Thoracic aorta (tissue), 2 donors: ENCODE data around the gene NOTUM. TPM values are rescaled to one million over a fixed set of nuclear protein-coding genes. Genes with fewer than 3 reads are reported as not detected.

Source experiments
- ATAC-seq: fragments of 150-250 bp; one replicate; pipeline ENCODE4 v1.8.0; 2017; ENCODE audit warnings: low read depth; ENCODE audit not compliant: insufficient number of reproducible peaks, low FRiP score
- DNase-seq: peaks from one replicate; pipeline ENCODE4 v3.0.0-alpha.2; 2020; ENCODE audit warnings: low spot score
- H3K27ac ChIP-seq, 2 donors: fragments of 200-600 bp; sonication (generic); 1 replicate in 1 of 2; 2 replicates in 1 of 2; pipeline ENCODE4 v1.5.1; 2016; ENCODE audit warnings: mild to moderate bottlenecking in 2 of 2, moderate library complexity in 2 of 2
- H3K27me3 ChIP-seq: fragments of 200-600 bp; sonication (generic); replicated peaks from 2 replicates; pipeline ENCODE4 v1.6.0; 2016; ENCODE audit warnings: mild to moderate bottlenecking; ENCODE audit not compliant: insufficient read depth
- H3K36me3 ChIP-seq: fragments of 200-600 bp; sonication (generic); one replicate; pipeline ENCODE4 v1.5.1; 2016
- H3K4me1 ChIP-seq, 2 donors: fragments of 200-600 bp; sonication (generic); 1 replicate in 1 of 2; 2 replicates in 1 of 2; pipeline versions ENCODE4 v1.5.1 to v1.6.0; 2016; ENCODE audit warnings: low read depth in 2 of 2, mild to moderate bottlenecking in 1 of 2; ENCODE audit not compliant: control insufficient read depth in 1 of 2
- H3K4me3 ChIP-seq: fragments of 200-600 bp; sonication (generic); 2 replicates; pipeline ENCODE4 v1.5.1; 2016; ENCODE audit warnings: mild to moderate bottlenecking
- H3K9me3 ChIP-seq: fragments of 200-600 bp; sonication (generic); 2 replicates; pipeline ENCODE4 v1.5.1; 2016
- total RNA-seq, 2 donors: library from RNA; depleted of rRNA; stranded (reverse); fragments of >200 nt; gene quantifications; one replicate each; pipeline versions ENCODE4 v1.1.0 to v1.2.3, GENCODE V29; 2016
- TF ChIP-seq, protein P1 (sequence below): fragments of 200-600 bp; sonication (generic); IDR thresholded peaks from one replicate; pipeline ENCODE4 v1.5.1; 2019; ENCODE audit warnings: antibody characterized with exemption

Gene NOTUM
- total RNA-seq, 2 donors from 2014 or later = not detected

DNA sequence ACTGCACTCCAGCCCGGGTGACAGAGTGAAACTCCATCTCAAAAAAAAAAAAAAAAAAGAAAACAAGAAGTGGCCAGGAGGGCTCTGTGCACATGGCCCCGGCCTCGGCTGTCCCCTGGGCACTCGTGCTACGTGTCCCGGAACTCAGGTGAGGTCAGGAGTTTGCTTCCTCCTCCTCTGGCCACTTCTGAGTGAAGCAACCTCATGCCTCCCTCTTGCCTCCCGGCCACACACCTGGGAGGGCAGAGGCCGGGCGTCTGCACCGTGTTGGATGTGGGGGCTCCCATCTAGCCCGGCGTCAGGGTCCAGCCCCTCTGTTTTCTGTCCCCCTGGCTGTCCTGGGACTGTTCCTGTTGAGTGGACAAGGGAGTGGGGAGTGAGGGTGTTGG lies 38.6 kb upstream of the NOTUM start:
- H3K4me3 ChIP-seq = no peak overlapping the region
- peaks cover 9% of the 10 kb centered on the region for H3K36me3 ChIP-seq
- H3K4me1 ChIP-seq = peaks cover 18 to 21% of the 10 kb centered on the region in 2 donors
- no peaks in the 10 kb centered on the region for H3K9me3 ChIP-seq
- TF ChIP-seq, protein P1, sequence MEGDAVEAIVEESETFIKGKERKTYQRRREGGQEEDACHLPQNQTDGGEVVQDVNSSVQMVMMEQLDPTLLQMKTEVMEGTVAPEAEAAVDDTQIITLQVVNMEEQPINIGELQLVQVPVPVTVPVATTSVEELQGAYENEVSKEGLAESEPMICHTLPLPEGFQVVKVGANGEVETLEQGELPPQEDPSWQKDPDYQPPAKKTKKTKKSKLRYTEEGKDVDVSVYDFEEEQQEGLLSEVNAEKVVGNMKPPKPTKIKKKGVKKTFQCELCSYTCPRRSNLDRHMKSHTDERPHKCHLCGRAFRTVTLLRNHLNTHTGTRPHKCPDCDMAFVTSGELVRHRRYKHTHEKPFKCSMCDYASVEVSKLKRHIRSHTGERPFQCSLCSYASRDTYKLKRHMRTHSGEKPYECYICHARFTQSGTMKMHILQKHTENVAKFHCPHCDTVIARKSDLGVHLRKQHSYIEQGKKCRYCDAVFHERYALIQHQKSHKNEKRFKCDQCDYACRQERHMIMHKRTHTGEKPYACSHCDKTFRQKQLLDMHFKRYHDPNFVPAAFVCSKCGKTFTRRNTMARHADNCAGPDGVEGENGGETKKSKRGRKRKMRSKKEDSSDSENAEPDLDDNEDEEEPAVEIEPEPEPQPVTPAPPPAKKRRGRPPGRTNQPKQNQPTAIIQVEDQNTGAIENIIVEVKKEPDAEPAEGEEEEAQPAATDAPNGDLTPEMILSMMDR = no peak
- no peak overlapping the region for H3K27ac ChIP-seq
- ATAC-seq (no peak), DNase-seq (no peak)
- H3K27me3 ChIP-seq = no peaks in the 10 kb centered on the region

DNA sequence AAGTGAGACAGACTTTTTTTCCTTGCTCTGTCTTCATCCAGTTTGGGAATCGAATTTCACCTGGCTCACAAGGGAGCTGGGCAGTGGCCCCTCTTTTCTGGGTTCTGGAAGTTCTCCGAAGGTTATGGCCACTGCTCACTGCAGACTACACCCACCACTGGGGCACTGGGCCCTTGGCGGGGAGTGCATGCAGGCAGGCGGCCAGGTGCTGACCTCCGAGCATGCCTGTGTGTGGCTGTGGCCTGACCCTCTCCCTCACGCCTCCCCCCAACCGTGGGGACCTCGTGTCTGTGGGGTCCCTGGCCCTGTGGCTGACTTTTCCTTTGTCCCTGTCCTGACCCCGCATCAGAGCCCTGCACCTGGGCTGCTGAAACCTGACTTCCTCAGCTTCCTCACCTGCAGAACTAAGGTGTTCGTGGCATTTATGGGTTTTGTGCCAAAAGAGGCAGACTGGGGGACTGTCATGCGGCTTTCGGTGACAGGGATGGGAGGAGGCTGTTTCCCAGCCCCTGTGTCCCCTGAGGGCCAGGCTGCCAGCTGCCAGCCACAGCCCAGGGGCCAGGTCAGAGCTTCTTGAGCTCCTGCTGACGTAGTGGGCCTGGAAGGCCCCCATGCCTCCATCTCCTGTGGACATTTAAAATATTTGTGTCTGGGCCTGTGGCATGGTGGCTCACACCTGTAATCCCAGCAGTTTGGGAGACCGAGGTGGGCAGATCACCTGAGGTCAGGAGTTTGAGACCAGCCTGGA lies 37.9 kb upstream of the NOTUM start:
- H3K4me1 ChIP-seq = peaks cover 11 to 14% of the 10 kb centered on the region in 2 donors
- H3K27ac ChIP-seq = no peak overlapping the region
- no peaks in the 10 kb centered on the region for H3K27me3 ChIP-seq
- no peak overlapping the region for H3K4me3 ChIP-seq
- DNase-seq (no peak), ATAC-seq (no peak)
- TF ChIP-seq, protein P1 = no peak
- no peaks in the 10 kb centered on the region for H3K9me3 ChIP-seq
- H3K36me3 ChIP-seq = peaks cover 9% of the 10 kb centered on the region

DNA sequence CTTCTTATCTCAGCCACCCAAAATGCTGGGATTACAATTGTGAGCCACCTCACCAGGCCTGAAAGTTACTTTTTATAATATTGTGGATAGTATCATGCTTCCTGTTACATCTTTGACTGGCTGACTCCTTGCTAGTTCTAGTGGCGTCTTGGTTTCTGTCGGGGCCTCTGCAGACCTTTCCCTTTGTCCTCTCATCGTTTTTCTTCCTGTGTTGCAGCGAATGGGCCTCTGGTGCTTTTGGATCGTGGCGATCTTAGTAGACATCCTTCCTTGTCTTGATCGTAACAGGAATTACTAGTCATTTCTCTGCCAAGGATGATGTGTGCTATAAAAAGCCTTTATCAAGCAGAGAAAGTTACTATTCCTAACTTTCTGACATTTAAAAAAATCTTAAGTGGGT lies 37.2 kb upstream of the NOTUM start:
- TF ChIP-seq, protein P1 = no peak
- Histone ChIP-seq H3K27me3 (no peaks in the 10 kb centered on the region), H3K9me3 (no peaks in the 10 kb centered on the region), H3K36me3 (peaks cover 9% of the 10 kb centered on the region), H3K27ac (no peak overlapping the region), H3K4me3 (no peak overlapping the region), H3K4me1 (peaks cover 9 to 10% of the 10 kb centered on the region in 2 donors)
- ATAC-seq = no peak
- DNase-seq = no peak

DNA sequence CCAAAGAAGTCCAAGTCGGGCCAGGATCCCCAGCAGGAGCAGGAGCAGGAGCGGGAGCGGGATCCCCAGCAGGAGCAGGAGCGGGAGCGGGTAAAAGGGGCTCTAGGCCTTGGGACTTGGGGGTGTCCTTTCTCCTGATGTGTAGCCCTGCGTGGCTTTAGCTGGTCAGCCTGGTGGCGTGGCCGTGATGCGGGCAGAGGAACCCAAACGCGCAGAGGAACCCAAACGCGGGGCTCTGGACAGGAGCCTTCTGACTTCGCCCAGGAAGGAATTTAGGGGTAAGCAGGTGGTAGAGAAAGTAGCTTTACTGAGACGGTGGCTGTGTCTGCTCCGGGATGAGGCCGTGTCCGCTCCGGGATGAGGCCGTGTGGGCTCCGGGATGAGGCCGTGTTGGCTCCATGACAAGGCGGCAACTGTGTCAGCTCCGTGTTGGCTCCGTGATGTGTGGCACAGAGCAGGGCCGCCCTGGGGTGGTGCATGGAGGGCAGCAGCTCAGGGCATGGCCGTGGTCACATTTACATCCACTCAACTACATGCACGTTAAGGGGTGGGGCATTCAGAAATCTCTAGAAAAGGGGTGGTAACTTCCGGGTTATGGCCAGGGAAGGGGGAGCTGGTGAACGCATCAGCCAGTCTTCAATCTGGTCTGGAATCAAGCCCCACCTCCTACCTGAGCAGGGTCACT lies 35.9 kb upstream of the NOTUM start:
- Histone ChIP-seq H3K9me3 (no peaks in the 10 kb centered on the region), H3K4me3 (no peak overlapping the region), H3K27ac (no peak overlapping the region), H3K4me1 (peaks cover 4 to 11% of the 10 kb centered on the region in 2 donors), H3K27me3 (no peaks in the 10 kb centered on the region), H3K36me3 (peaks cover 9% of the 10 kb centered on the region)
- DNase-seq (no peak), ATAC-seq (no peak)
- TF ChIP-seq, protein P1 = no peak

DNA sequence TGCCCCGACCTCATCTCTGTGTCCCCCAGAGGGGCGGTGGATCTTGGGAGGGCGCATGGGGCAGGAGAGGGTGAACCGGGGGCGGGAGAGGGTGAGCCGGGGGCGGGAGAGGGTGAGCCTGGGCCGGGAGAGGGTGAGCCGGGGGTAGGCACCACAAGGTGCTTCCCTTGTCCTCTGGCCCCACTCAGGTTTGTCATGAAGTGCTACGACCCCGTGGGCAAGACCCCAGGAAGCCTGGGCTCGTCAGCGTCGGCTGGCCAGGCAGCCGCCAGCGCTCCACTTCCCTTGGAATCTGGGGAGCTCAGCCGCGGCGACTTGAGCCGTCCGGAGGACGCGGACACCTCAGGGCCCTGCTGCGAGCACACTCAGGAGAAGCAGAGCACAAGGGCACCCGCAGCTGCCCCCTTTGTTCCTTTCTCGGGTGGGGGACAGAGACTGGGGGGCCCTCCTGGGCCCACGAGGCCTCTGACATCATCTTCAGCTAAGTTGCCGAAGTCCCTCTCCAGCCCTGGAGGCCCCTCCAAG lies 35.3 kb upstream of the NOTUM start:
- ATAC-seq (no peak), DNase-seq (no peak)
- no peak overlapping the region for H3K27ac ChIP-seq
- peaks cover 9% of the 10 kb centered on the region for H3K36me3 ChIP-seq
- TF ChIP-seq, protein P1 = no peak
- H3K4me1 ChIP-seq = peaks cover 9 to 17% of the 10 kb centered on the region in 2 donors
- no peak overlapping the region for H3K4me3 ChIP-seq
- H3K9me3 ChIP-seq = no peaks in the 10 kb centered on the region
- no peaks in the 10 kb centered on the region for H3K27me3 ChIP-seq
